ENCODE results near the gene ZNF276.
"Not testable (repeated sequence)": the region's sequence is repeated elsewhere in the genome, so short reads cannot be mapped to it uniquely, and the experiment has no call there.

The ZNF276 gene

GRCh38 chr16:89696670-89697128, 24.6 kb upstream of the ZNF276 start:
- peaks cover 35% of the 10 kb centered on the region for H3K36me3 ChIP-seq (ENCODE audit: control insufficient read depth, insufficient read depth, low read length)
- no peak overlapping the region for H3K4me3 ChIP-seq (ENCODE audit: low read length)
- 0 out of 2 replicates have a peak, but pooled peaks cover 4% of the 10 kb centered on the region for H3K4me1 ChIP-seq (ENCODE audit: control insufficient read depth, insufficient read depth, low read length)
- no peaks in the 10 kb centered on the region for H3K27me3 ChIP-seq (ENCODE audit: control insufficient read depth, insufficient read depth, low read length)
- DNase-seq (ENCODE audit: low read depth, low spot score) = no peak
- no peak overlapping the region for H3K27ac ChIP-seq (ENCODE audit: low read length)
- no CpG with 5 or more reads among the region's 18 CpGs for WGBS (ENCODE audit: insufficient coverage, insufficient read length)
- H3K9me3 ChIP-seq (ENCODE audit: control insufficient read depth, insufficient read depth, low read length) = no peaks in the 10 kb centered on the region

DNA sequence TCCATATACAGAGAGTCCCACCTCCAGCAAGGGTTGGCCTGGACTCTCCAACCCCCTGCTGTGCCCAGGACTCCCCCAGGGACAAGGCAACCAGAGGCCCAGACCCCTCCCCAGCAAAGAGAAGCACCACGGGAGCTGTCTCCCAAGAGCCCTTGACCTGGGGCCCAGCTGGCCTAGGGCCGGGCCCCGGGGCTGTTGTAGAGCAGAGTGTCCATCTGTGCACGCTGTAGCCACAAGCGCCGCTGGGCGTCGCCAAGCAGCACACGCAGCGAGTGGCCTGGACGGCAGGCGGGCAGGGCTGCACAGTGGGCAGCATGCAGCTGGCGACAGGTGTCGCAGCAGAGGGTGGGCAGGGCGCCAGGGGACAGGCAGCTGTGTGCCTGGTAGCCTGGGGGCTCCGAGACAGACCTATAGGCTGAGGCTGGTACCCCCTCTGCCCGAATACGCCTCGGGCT, 24.1 kb upstream of the ZNF276 start:
- DNase-seq (ENCODE audit: low read depth, low spot score) = no peak
- WGBS (ENCODE audit: insufficient coverage, insufficient read length) = no CpG with 5 or more reads among the region's 19 CpGs
- H3K4me1 ChIP-seq (ENCODE audit: control insufficient read depth, insufficient read depth, low read length) = 0 out of 2 replicates have a peak, but pooled peaks cover 4% of the 10 kb centered on the region

DNA sequence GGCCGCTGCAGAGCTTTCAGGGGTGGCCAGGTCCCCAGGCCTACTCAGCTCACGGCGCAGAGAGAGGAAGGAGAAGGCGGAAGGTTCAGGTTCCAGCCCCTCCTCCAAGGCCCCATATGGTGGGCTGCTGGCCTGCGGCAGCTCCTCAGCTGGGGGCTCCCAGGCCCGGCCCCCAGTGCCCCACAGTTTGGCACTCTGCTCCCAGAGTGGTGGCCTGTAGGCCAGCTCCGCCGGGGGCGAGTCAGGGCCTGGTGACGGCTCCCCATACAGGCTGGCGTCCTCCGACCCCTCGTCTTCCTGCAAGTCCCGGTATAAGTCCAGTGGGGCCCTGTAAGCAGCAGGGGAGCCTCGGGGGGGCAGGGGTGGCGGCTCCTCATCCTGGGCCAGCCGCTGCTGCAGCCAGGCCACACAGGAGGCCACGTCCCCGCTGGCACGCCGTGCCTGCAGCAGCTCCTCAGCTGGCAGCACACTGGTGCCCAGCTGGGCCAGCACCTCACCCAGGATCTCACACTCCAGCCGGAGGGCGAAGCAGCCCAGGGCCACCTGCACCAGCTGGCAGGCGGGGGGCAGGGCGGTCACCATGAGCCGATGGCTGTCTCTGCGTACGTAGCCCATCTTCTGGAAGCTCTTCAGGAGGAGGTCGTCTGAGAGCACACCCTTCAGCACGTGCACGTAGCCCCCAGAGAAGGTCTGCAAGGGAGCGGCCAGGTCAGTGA, 23.6 kb upstream of the ZNF276 start:
- Histone ChIP-seq H3K4me1 (ENCODE audit: control insufficient read depth, insufficient read depth, low read length) (0 out of 2 replicates have a peak, but pooled peaks cover 4% of the 10 kb centered on the region), H3K27me3 (ENCODE audit: control insufficient read depth, insufficient read depth, low read length) (no peaks in the 10 kb centered on the region), H3K36me3 (ENCODE audit: control insufficient read depth, insufficient read depth, low read length) (peaks cover 29% of the 10 kb centered on the region), H3K27ac (ENCODE audit: low read length) (no peak overlapping the region), H3K4me3 (ENCODE audit: low read length) (no peak overlapping the region), H3K9me3 (ENCODE audit: control insufficient read depth, insufficient read depth, low read length) (no peaks in the 10 kb centered on the region)
- DNase-seq (ENCODE audit: low read depth, low spot score) = no peak
- no CpG with 5 or more reads among the region's 32 CpGs for WGBS (ENCODE audit: insufficient coverage, insufficient read length)

More for the DNA sequence above, 24.1 kb upstream of the ZNF276 start:
- no peak overlapping the region for H3K4me3 ChIP-seq (ENCODE audit: low read length)
- H3K27me3 ChIP-seq (ENCODE audit: control insufficient read depth, insufficient read depth, low read length) = no peaks in the 10 kb centered on the region
- H3K27ac ChIP-seq (ENCODE audit: low read length) = no peak overlapping the region
- peaks cover 31% of the 10 kb centered on the region for H3K36me3 ChIP-seq (ENCODE audit: control insufficient read depth, insufficient read depth, low read length)
- H3K9me3 ChIP-seq (ENCODE audit: control insufficient read depth, insufficient read depth, low read length) = no peaks in the 10 kb centered on the region

GRCh38 chr16:89698717-89699116, 22.6 kb upstream of the ZNF276 start:
- H3K4me3 ChIP-seq (ENCODE audit: low read length); DNase-seq (ENCODE audit: low read depth, low spot score); H3K4me1 ChIP-seq (ENCODE audit: control insufficient read depth, insufficient read depth, low read length); H3K27me3 ChIP-seq (ENCODE audit: control insufficient read depth, insufficient read depth, low read length); H3K9me3 ChIP-seq (ENCODE audit: control insufficient read depth, insufficient read depth, low read length); H3K27ac ChIP-seq (ENCODE audit: low read length): not testable (repeated sequence)
- peaks cover 22% of the 10 kb centered on the region for H3K36me3 ChIP-seq (ENCODE audit: control insufficient read depth, insufficient read depth, low read length)
- WGBS (ENCODE audit: insufficient coverage, insufficient read length) = no CpG with 5 or more reads among the region's 14 CpGs

- not testable (repeated sequence) for H3K27ac ChIP-seq (ENCODE audit: low read length); H3K9me3 ChIP-seq (ENCODE audit: control insufficient read depth, insufficient read depth, low read length); H3K27me3 ChIP-seq (ENCODE audit: control insufficient read depth, insufficient read depth, low read length); H3K4me1 ChIP-seq (ENCODE audit: control insufficient read depth, insufficient read depth, low read length); DNase-seq (ENCODE audit: low read depth, low spot score); H3K4me3 ChIP-seq (ENCODE audit: low read length)
- peaks cover 17% of the 10 kb centered on the region; the same call in 1 of the 2 replicates for H3K36me3 ChIP-seq (ENCODE audit: control insufficient read depth, insufficient read depth, low read length)
- no CpG with 5 or more reads among the region's 18 CpGs for WGBS (ENCODE audit: insufficient coverage, insufficient read length)
Observed at GRCh38 chr16:89699629-89700099, 21.7 kb upstream of the ZNF276 start.

GRCh38 chr16:89700100-89700648, 21.2 kb upstream of the ZNF276 start:
- peaks cover 17% of the 10 kb centered on the region; the same call in 1 of the 2 replicates for H3K36me3 ChIP-seq (ENCODE audit: control insufficient read depth, insufficient read depth, low read length)
- no CpG with 5 or more reads among the region's 30 CpGs for WGBS (ENCODE audit: insufficient coverage, insufficient read length)
- H3K4me3 ChIP-seq (ENCODE audit: low read length) = peak overlapping the region; percentile 82; the same call in 1 of the 2 replicates
- H3K4me1 ChIP-seq (ENCODE audit: control insufficient read depth, insufficient read depth, low read length) = 0 out of 2 replicates have a peak, but pooled peaks cover 4% of the 10 kb centered on the region
- H3K27me3 ChIP-seq (ENCODE audit: control insufficient read depth, insufficient read depth, low read length) = no peaks in the 10 kb centered on the region
- H3K9me3 ChIP-seq (ENCODE audit: control insufficient read depth, insufficient read depth, low read length) = no peaks in the 10 kb centered on the region
- H3K27ac ChIP-seq (ENCODE audit: low read length) = no peak overlapping the region
- peak; percentile 99 for DNase-seq (ENCODE audit: low read depth, low spot score)

DNA sequence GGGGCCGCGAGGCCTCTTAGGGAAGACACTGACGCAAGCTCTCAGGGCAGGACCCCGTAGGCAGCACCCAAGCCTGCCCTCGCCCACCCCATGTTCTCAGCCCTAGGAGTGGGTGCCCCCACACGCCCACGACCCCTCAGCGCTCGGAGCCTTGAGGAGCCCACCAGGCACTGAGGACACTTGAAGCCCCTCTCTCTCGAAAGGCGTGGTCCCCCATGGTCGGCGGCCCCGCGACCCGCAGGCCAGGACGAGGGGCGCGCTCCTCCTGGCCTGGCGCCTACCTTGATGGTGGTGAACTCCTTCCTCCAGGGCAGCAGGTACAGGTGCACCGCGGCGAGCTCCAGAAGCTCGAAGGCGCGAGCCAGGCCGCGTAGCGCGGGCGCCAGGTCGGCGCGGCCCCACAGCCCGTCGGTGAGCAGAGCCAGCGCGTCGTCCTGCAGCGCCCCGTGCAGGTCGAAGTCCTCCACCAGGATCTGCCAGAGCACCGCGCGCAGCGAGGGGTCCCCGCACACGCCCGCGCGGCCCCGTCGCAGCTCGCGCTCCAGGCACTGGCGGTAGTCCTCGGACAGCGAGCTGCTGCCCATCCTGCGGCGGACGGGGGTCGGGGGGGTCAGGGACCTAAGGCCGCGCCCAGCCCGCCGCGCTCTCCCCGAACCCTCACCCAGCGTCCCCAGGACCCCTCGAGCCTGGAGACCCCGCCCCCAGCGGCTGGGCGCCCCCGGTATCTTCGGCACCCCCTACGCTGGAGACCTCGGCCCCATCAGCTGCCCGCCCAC, 20.5 kb upstream of the ZNF276 start:
- no CpG with 5 or more reads among the region's 78 CpGs for WGBS (ENCODE audit: insufficient coverage, insufficient read length)
- DNase-seq (ENCODE audit: low read depth, low spot score) = no peak
- 0 out of 2 replicates have a peak, but pooled peaks cover 4% of the 10 kb centered on the region for H3K4me1 ChIP-seq (ENCODE audit: control insufficient read depth, insufficient read depth, low read length)
- no peak overlapping the region for H3K27ac ChIP-seq (ENCODE audit: low read length)
- peak overlapping the region; percentile 82; the same call in 1 of the 2 replicates for H3K4me3 ChIP-seq (ENCODE audit: low read length)
- H3K36me3 ChIP-seq (ENCODE audit: control insufficient read depth, insufficient read depth, low read length) = peaks cover 14% of the 10 kb centered on the region; the same call in 1 of the 2 replicates
- H3K9me3 ChIP-seq (ENCODE audit: control insufficient read depth, insufficient read depth, low read length) = no peaks in the 10 kb centered on the region
- H3K27me3 ChIP-seq (ENCODE audit: control insufficient read depth, insufficient read depth, low read length) = no peaks in the 10 kb centered on the region

- WGBS (ENCODE audit: insufficient coverage, insufficient read length) = no CpG with 5 or more reads among the region's 97 CpGs
- no peaks in the 10 kb centered on the region for H3K9me3 ChIP-seq (ENCODE audit: control insufficient read depth, insufficient read depth, low read length)
- peak within 1 kb of the TSS; percentile 82; the same call in 1 of the 2 replicates for H3K4me3 ChIP-seq (ENCODE audit: low read length)
- peaks cover 9% of the 10 kb centered on the region; the same call in 1 of the 2 replicates for H3K36me3 ChIP-seq (ENCODE audit: control insufficient read depth, insufficient read depth, low read length)
- peaks cover 7% of the 10 kb centered on the region; the same call in 1 of the 2 replicates for H3K4me1 ChIP-seq (ENCODE audit: control insufficient read depth, insufficient read depth, low read length)
- no peak for DNase-seq (ENCODE audit: low read depth, low spot score)
- H3K27ac ChIP-seq (ENCODE audit: low read length) = no peak within 1 kb of the TSS
- H3K27me3 ChIP-seq (ENCODE audit: control insufficient read depth, insufficient read depth, low read length) = no peaks in the 10 kb centered on the region
Observed at GRCh38 chr16:89701425-89702406, 19.6 kb upstream of the ZNF276 start, which contains the start of gene SPATA2L. SPATA2L (minus strand) TSS chr16:89701705; CDS start chr16:89701232, 473 bp downstream.

DNA sequence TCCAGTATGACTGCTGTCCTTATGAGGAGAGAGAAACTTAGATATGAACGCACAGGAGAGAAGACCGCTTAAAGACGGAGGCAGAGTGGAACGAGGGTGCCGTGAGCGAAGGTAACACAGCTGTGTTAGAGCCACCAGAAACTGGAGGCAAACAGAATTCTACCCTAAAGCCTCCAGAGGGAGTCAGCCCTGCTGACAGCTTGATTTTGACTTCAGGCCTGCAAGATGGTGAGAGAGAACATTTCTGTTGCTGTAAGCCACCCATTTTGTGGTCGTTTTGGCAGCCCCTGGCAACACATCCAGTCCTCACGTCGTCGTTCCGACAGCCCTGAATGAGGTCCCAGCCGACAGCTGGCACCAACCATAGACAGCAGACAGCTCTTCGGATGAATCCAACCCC, 17.1 kb upstream of the ZNF276 start:
- Histone ChIP-seq H3K4me1 (ENCODE audit: control insufficient read depth, insufficient read depth, low read length) (peaks cover 13% of the 10 kb centered on the region), H3K36me3 (ENCODE audit: control insufficient read depth, insufficient read depth, low read length) (no peaks in the 10 kb centered on the region), H3K9me3 (ENCODE audit: control insufficient read depth, insufficient read depth, low read length) (no peaks in the 10 kb centered on the region), H3K27me3 (ENCODE audit: control insufficient read depth, insufficient read depth, low read length) (no peaks in the 10 kb centered on the region), H3K4me3 (ENCODE audit: low read length) (no peak overlapping the region), H3K27ac (ENCODE audit: low read length) (no peak overlapping the region)
- WGBS (ENCODE audit: insufficient coverage, insufficient read length) = no CpG with 5 or more reads among the region's 13 CpGs
- DNase-seq (ENCODE audit: low read depth, low spot score) = no peak

Data from iPS DF 6.9 (cell line).